ENCODE measurements around the gene STIMATE. TPM values are rescaled to one million over a fixed set of nuclear protein-coding genes. Genes with fewer than 3 reads are reported as not detected.
A peak's percentile ranks its signal among the peaks of the same experiment; 100 is the strongest.

STIMATE gene
- total and polyA plus RNA-seq, 8 donors = 5.0 to 19.9 (median 13.6) TPM

DNA sequence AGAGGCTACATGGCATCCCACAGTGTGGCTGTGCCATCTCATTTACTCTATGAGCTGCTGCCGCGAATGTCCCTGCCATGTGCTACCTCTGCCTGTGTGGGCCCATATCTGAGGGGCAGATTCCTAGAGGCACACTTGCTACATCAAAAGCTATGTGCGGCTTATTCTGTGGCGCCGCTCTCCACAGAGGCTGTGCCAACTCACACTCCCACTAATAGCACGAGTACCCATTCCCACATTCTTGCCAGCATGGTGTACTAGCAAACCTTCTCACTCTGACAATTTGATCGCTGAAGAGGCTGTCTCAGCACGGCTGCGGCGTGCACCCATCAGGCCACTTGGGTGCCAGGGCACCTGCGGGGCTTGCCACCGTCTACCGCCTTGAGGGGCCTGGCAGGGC is 31.4 kb downstream of the STIMATE start:
- H3K27ac ChIP-seq = no peak overlapping the region
- TF ChIP-seq, protein P1, sequence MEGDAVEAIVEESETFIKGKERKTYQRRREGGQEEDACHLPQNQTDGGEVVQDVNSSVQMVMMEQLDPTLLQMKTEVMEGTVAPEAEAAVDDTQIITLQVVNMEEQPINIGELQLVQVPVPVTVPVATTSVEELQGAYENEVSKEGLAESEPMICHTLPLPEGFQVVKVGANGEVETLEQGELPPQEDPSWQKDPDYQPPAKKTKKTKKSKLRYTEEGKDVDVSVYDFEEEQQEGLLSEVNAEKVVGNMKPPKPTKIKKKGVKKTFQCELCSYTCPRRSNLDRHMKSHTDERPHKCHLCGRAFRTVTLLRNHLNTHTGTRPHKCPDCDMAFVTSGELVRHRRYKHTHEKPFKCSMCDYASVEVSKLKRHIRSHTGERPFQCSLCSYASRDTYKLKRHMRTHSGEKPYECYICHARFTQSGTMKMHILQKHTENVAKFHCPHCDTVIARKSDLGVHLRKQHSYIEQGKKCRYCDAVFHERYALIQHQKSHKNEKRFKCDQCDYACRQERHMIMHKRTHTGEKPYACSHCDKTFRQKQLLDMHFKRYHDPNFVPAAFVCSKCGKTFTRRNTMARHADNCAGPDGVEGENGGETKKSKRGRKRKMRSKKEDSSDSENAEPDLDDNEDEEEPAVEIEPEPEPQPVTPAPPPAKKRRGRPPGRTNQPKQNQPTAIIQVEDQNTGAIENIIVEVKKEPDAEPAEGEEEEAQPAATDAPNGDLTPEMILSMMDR (IDR thresholded peaks at IDR 0.05) = no peak
- DNase-seq = no peak
- no peak for ATAC-seq
- H3K36me3 ChIP-seq = no peaks in the 10 kb centered on the region
- 96% methylated on average over 13 of the region's 13 CpGs for WGBS, 2 donors
- intact Hi-C loops (cut with DNase I) = no loop called here
- H3K9me3 ChIP-seq = no peaks in the 10 kb centered on the region
- no peak for FAIRE-seq
- H3K4me3 ChIP-seq = no peak overlapping the region
- no peaks in the 10 kb centered on the region for H3K4me1 ChIP-seq
- no peaks in the 10 kb centered on the region for H3K27me3 ChIP-seq

DNA sequence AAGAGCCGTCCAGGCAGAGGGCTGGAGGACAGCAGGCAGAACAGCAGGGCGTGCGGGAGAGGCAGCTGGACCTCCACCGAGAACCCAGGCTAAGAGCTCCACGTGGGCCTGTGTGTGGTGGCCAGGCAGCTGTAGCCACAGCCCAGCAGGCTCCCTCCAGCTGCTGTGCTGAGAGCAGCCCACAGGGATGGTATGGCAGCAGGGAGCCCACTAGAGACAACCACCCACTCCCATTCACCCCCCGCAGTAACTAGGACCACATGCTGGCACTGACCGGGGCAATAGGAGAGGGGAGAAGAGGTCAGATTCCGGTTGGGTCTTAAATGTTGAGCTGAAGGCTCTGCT is 37.0 kb downstream of the STIMATE start:
- Histone ChIP-seq H3K4me3 (no peak overlapping the region), H3K4me1 (peaks cover 0 to 6% (median 6%) of the 10 kb centered on the region in 3 donors), H3K36me3 (no peaks in the 10 kb centered on the region), H3K27ac (no peak overlapping the region), H3K27me3 (no peaks in the 10 kb centered on the region), H3K9me3 (no peaks in the 10 kb centered on the region)
- WGBS, 2 donors = 89 to 94% methylated on average over 8 of the region's 8 CpGs
- intact Hi-C loops (cut with DNase I) = no loop called here
- DNase-seq (peak in 1 of 6 donors; percentile 46), FAIRE-seq (no peak), ATAC-seq (peak in 3 of 4 donors; percentile 9 to 26 (median 11))
- TF ChIP-seq, protein P1 (IDR thresholded peaks at IDR 0.05) = no peak

DNA sequence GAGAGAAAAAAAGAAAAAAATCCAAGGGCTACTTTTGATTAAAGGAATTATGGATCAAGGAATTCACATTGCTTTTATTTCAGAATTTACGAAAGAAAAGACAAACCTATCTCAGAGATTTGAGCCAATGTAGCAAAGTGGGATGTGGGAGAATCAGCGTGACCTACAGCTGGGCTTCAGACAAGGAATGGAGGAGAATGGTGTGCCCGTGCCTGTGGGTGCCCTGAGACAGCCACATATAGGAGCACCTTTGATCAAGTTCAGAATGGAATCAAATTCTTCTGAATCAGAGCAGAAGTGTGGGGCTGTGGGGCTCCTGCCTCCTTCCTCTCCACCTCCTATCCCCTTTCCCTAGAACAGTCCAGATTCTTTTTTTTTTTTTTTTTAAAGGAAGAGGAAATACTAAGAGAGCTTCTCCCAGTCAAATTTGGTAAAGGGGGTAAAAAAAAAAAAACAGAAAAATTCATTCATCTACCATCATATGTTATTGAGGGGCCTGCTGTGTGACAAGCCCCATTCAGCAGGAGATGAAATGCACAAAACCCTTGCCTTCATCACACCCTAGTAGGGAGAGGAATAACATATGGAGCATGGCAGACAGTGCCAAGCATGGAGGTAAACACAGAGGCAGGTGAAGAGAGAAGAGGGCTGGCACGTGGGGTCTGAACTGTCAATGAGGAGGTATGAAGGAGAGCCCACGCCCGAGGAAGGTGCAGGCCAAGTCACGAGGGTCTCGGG is 37.5 kb downstream of the STIMATE start:
- no peak overlapping the region for H3K4me3 ChIP-seq
- no peaks in the 10 kb centered on the region for H3K9me3 ChIP-seq
- WGBS, 2 donors = 63 to 73% methylated on average over 8 of the region's 8 CpGs
- peak overlapping the region in 1 of 4 donors; percentile 2 for H3K27ac ChIP-seq
- ATAC-seq = peak; percentile 42 to 56 (median 54)
- no peak for DNase-seq
- no peaks in the 10 kb centered on the region for H3K27me3 ChIP-seq
- TF ChIP-seq, protein P1 (IDR thresholded peaks at IDR 0.05) = no peak
- H3K36me3 ChIP-seq = no peaks in the 10 kb centered on the region
- intact Hi-C loops (cut with DNase I) = no loop called here
- FAIRE-seq = no peak
- peaks cover 0 to 6% (median 6%) of the 10 kb centered on the region in 3 donors for H3K4me1 ChIP-seq

DNA sequence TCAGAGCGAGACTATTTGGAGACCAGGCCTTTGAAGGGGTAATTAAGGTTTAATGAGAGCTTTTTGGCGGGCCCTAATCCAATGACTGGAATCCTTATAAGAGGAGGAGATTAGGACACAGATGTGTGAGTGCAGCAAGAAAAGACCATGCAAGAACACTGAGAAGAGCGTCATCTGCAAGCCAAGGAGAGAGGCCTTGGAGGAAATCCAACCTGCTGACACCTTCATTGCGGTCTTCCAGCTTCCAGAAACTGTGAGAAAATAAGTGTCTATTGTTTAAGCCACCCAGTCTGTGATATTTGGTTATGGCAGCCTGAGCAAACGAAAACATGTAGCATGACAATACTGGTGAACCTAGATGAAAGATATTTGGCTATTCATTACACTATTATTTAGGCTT is 39.5 kb downstream of the STIMATE start:
- Histone ChIP-seq H3K4me3 (no peak overlapping the region), H3K27me3 (no peaks in the 10 kb centered on the region), H3K4me1 (peaks cover 0 to 6% (median 6%) of the 10 kb centered on the region in 3 donors), H3K36me3 (no peaks in the 10 kb centered on the region), H3K9me3 (no peaks in the 10 kb centered on the region), H3K27ac (peak overlapping the region in 2 of 4 donors; percentile 10 to 33)
- FAIRE-seq (no peak), ATAC-seq (peak in 3 of 4 donors; percentile 59 to 62 (median 60)), DNase-seq (peak in 2 of 6 donors; percentile 35 to 49)
- intact Hi-C loops (cut with DNase I) = no loop called here
- WGBS, 2 donors = 51 to 53% methylated on average over 5 of the region's 5 CpGs
- TF ChIP-seq, protein P1 (IDR thresholded peaks at IDR 0.05) = no peak

DNA sequence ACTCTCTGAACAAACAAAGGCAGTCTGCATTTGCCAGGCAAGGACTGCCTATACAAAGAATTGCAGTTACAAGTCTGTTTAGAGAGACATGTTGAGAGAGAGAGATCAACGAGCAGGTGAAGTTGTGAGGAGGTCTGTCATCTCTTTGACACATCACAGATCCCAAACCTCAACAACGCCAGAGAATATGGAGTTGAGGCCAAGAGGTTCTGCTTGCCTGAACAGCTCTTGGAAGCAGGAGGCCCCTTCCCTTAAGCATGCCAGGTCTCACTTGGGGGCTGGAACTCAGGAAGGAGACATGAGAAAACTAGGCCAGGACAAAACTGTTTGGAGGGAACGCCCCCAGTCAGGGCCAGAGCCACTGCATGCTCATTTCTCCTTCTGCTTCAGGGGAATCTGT is 40.2 kb downstream of the STIMATE start:
- no peaks in the 10 kb centered on the region for H3K27me3 ChIP-seq
- H3K4me1 ChIP-seq = peaks cover 0 to 6% (median 6%) of the 10 kb centered on the region in 3 donors
- no peak for FAIRE-seq
- no peak overlapping the region for H3K4me3 ChIP-seq
- H3K36me3 ChIP-seq = no peaks in the 10 kb centered on the region
- no peak for DNase-seq
- peak overlapping the region in 2 of 4 donors; percentile 33 to 39 for H3K27ac ChIP-seq
- TF ChIP-seq, protein P1 (IDR thresholded peaks at IDR 0.05) = no peak
- H3K9me3 ChIP-seq = no peaks in the 10 kb centered on the region
- 70 to 87% methylated on average over 3 of the region's 3 CpGs for whole genome bisulfite sequencing, 2 donors
- intact Hi-C loops (cut with DNase I) = no loop called here
- ATAC-seq = no peak
